ENCODE data around the gene ZFR. TPM values are rescaled to one million over a fixed set of nuclear protein-coding genes. Genes with fewer than 3 reads are reported as not detected.

The ZFR gene
- total RNA-seq, 2 donors from 2014 or later = 45.0 to 51.8 TPM

GRCh38 chr5:32352685-32353084 lies 91.9 kb downstream of the ZFR start:
- intact Hi-C loops (cut with DNase I) = no loop called here
- Histone ChIP-seq H3K4me1 (no peaks in the 10 kb centered on the region), H3K9me3 (no peaks in the 10 kb centered on the region)

GRCh38 chr5:32346869-32347268 lies 97.7 kb downstream of the ZFR start:
- no peak for TF ChIP-seq CTCF (IDR thresholded peaks at IDR 0.05)
- Histone ChIP-seq H3K36me3 (no peaks in the 10 kb centered on the region), H3K27ac (no peak overlapping the region)

More at GRCh38 chr5:32352685-32353084, 91.9 kb downstream of the ZFR start:
- H3K27me3 ChIP-seq = no peaks in the 10 kb centered on the region
- no peaks in the 10 kb centered on the region for H3K36me3 ChIP-seq
- H3K4me3 ChIP-seq = no peak overlapping the region
- DNase-seq = no peak
- no peak overlapping the region for H3K9ac ChIP-seq (ENCODE audit: low read depth in 2 of 2, low read length in 2 of 2)
- no peak for TF ChIP-seq CTCF (IDR thresholded peaks at IDR 0.05)
- H3K27ac ChIP-seq = no peak overlapping the region

GRCh38 chr5:32343058-32343672 lies 101.4 kb downstream of the ZFR start:
- Histone ChIP-seq H3K27ac (no peak overlapping the region), H3K4me3 (no peak overlapping the region), H3K27me3 (no peaks in the 10 kb centered on the region), H3K9ac (ENCODE audit: low read depth in 2 of 2, low read length in 2 of 2) (no peak overlapping the region), H3K9me3 (no peaks in the 10 kb centered on the region), H3K36me3 (no peaks in the 10 kb centered on the region), H3K4me1 (no peaks in the 10 kb centered on the region)
- DNase-seq = no peak
- intact Hi-C loops (cut with DNase I) = no loop called here
- TF ChIP-seq CTCF (IDR thresholded peaks at IDR 0.05) = no peak

More at GRCh38 chr5:32346869-32347268, 97.7 kb downstream of the ZFR start:
- Histone ChIP-seq H3K9me3 (no peaks in the 10 kb centered on the region), H3K9ac (ENCODE audit: low read depth in 2 of 2, low read length in 2 of 2) (no peak overlapping the region), H3K27me3 (no peaks in the 10 kb centered on the region), H3K4me1 (no peaks in the 10 kb centered on the region), H3K4me3 (no peak overlapping the region)
- DNase-seq = no peak
- intact Hi-C loops (cut with DNase I) = no loop called here

GRCh38 chr5:32342656-32343055 lies 101.9 kb downstream of the ZFR start:
- Histone ChIP-seq H3K9ac (ENCODE audit: low read depth in 2 of 2, low read length in 2 of 2) (no peak overlapping the region), H3K27me3 (no peaks in the 10 kb centered on the region), H3K4me1 (no peaks in the 10 kb centered on the region), H3K4me3 (no peak overlapping the region), H3K27ac (no peak overlapping the region), H3K9me3 (no peaks in the 10 kb centered on the region), H3K36me3 (no peaks in the 10 kb centered on the region)
- DNase-seq = no peak
- intact Hi-C loops (cut with DNase I) = no loop called here
- no peak for TF ChIP-seq CTCF (IDR thresholded peaks at IDR 0.05)

GRCh38 chr5:32339878-32340277 lies 104.7 kb downstream of the ZFR start:
- intact Hi-C loops (cut with DNase I) = no loop called here
- Histone ChIP-seq H3K9me3 (no peaks in the 10 kb centered on the region), H3K4me3 (no peak overlapping the region), H3K27me3 (no peaks in the 10 kb centered on the region), H3K27ac (no peak overlapping the region), H3K36me3 (no peaks in the 10 kb centered on the region), H3K4me1 (no peaks in the 10 kb centered on the region), H3K9ac (ENCODE audit: low read depth in 2 of 2, low read length in 2 of 2) (no peak overlapping the region)
- no peak for DNase-seq
- no peak for TF ChIP-seq CTCF (IDR thresholded peaks at IDR 0.05)

Data from colonic mucosa (tissue), 4 donors.